ENCODE results near the gene MYEF2. TPM values are rescaled to one million over a fixed set of nuclear protein-coding genes. Genes with fewer than 3 reads are reported as not detected.

MYEF2 gene
- polyA plus RNA-seq, 3 donors: 0.37 TPM; not detected in 2

DNA sequence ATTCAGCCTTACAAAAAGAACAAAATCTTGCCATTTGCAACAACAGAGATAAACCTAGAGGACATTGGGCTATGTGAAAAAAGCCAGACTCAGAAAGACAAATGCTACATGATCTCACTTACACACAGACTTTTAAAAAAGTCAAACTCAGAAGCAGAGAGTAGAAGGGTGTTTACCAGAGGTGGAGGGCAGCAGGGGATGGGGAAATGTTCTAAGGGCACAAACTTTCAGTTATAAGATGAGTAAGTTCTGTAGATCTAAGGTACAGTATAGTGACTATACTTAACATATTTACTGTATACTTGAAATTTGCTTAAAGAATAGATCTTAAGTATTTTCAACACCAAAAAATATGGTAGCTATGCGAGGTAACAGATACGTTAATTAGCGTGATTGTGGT, 3.0 kb downstream of the MYEF2 start:
- Mint-ChIP-seq H3K27ac (no peak overlapping the region), H3K4me3 (no peak overlapping the region), H3K9me3 (peaks cover 0 to 10% (median 5%) of the 10 kb centered on the region in 7 donors), H3K36me3 (peaks cover 0 to 3% of the 10 kb centered on the region in 2 donors), H3K27me3 (ENCODE audit: low read depth in 3 of 3) (peaks cover 20 to 29% (median 24%) of the 10 kb centered on the region in 3 donors), H3K4me1 (peaks cover 7% of the 10 kb centered on the region)
- Histone ChIP-seq H3K79me2 (ENCODE audit: insufficient read depth, low read length) (no peaks in the 10 kb centered on the region), H3K4me3 (replicated peaks in 1 of 3; ENCODE audit: low read depth in 2 of 3, low read length in 3 of 3) (no peak overlapping the region), H3K27ac (ENCODE audit: low read depth in 1 of 2, low read length in 2 of 2) (no peak overlapping the region), H3K9me3 (replicated peaks in 1 of 2; ENCODE audit: control insufficient read depth in 1 of 2, insufficient read depth in 1 of 2, low read length in 2 of 2) (peaks cover 0 to 6% of the 10 kb centered on the region in 2 donors), H4K20me1 (ENCODE audit: insufficient read depth, low read length) (no peaks in the 10 kb centered on the region), H3K36me3 (replicated peaks in 1 of 2; ENCODE audit: control insufficient read depth in 1 of 2, insufficient read depth in 2 of 2, low read length in 2 of 2) (no peaks in the 10 kb centered on the region), H3K4me1 (ENCODE audit: control insufficient read depth in 1 of 2, insufficient read depth in 2 of 2, low read length in 2 of 2) (peaks cover 4 to 13% of the 10 kb centered on the region in 2 donors), H2AFZ (ENCODE audit: insufficient read depth, low read depth, low read length, poor library complexity, severe bottlenecking) (no peak overlapping the region), H3K27me3 (ENCODE audit: control insufficient read depth in 2 of 2, insufficient read depth in 2 of 2, low read length in 2 of 2) (peaks cover 25 to 26% of the 10 kb centered on the region in 2 donors), H3K9ac (ENCODE audit: insufficient read depth, low read length, poor library complexity, severe bottlenecking) (no peak overlapping the region), H3K4me2 (replicated peaks; ENCODE audit: extremely low read depth, low read length, poor library complexity, severe bottlenecking) (no peak overlapping the region)
- TF ChIP-seq, protein P1, sequence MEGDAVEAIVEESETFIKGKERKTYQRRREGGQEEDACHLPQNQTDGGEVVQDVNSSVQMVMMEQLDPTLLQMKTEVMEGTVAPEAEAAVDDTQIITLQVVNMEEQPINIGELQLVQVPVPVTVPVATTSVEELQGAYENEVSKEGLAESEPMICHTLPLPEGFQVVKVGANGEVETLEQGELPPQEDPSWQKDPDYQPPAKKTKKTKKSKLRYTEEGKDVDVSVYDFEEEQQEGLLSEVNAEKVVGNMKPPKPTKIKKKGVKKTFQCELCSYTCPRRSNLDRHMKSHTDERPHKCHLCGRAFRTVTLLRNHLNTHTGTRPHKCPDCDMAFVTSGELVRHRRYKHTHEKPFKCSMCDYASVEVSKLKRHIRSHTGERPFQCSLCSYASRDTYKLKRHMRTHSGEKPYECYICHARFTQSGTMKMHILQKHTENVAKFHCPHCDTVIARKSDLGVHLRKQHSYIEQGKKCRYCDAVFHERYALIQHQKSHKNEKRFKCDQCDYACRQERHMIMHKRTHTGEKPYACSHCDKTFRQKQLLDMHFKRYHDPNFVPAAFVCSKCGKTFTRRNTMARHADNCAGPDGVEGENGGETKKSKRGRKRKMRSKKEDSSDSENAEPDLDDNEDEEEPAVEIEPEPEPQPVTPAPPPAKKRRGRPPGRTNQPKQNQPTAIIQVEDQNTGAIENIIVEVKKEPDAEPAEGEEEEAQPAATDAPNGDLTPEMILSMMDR (IDR thresholded peaks at IDR 0.05): no peak
- WGBS (ENCODE audit: insufficient coverage): no CpG with 5 or more reads among the region's 3 CpGs
- no peak for DNase-seq
- intact Hi-C loops (cut with micrococcal nuclease): no loop called here

DNA sequence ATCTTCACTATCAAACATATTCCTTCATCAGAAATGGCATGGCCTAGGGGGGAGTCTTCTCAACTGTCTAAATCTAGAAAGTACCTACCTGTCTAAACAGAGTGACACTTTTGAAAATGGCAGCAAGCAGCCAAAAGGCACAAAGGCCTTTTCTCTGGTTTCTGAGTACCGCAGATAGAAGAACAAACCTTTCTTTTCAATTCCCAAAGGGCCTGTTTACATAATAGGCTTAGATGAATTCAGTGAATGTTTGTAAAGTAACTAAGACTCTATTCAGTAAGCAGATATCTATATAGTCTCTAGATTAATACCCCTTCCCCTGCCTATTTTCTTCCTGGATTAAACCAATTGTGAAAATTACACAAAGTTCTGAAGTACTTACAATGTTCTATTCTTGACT, 7.1 kb downstream of the MYEF2 start:
- Histone ChIP-seq H3K27me3 (ENCODE audit: control insufficient read depth in 2 of 2, insufficient read depth in 2 of 2, low read length in 2 of 2) (no peaks in the 10 kb centered on the region), H3K27ac (ENCODE audit: low read depth in 1 of 2, low read length in 2 of 2) (no peak overlapping the region), H3K4me2 (replicated peaks; ENCODE audit: extremely low read depth, low read length, poor library complexity, severe bottlenecking) (no peak overlapping the region), H2AFZ (ENCODE audit: insufficient read depth, low read depth, low read length, poor library complexity, severe bottlenecking) (no peak overlapping the region), H3K36me3 (replicated peaks in 1 of 2; ENCODE audit: control insufficient read depth in 1 of 2, insufficient read depth in 2 of 2, low read length in 2 of 2) (no peaks in the 10 kb centered on the region), H3K9ac (ENCODE audit: insufficient read depth, low read length, poor library complexity, severe bottlenecking) (no peak overlapping the region), H3K79me2 (ENCODE audit: insufficient read depth, low read length) (no peaks in the 10 kb centered on the region), H4K20me1 (ENCODE audit: insufficient read depth, low read length) (no peaks in the 10 kb centered on the region), H3K4me3 (replicated peaks in 1 of 3; ENCODE audit: low read depth in 2 of 3, low read length in 3 of 3) (no peak overlapping the region), H3K4me1 (ENCODE audit: control insufficient read depth in 1 of 2, insufficient read depth in 2 of 2, low read length in 2 of 2) (no peaks in the 10 kb centered on the region), H3K9me3 (replicated peaks in 1 of 2; ENCODE audit: control insufficient read depth in 1 of 2, insufficient read depth in 1 of 2, low read length in 2 of 2) (no peaks in the 10 kb centered on the region)
- Mint-ChIP-seq H3K4me3 (no peak overlapping the region), H3K36me3 (no peaks in the 10 kb centered on the region), H3K4me1 (no peaks in the 10 kb centered on the region), H3K27ac (no peak overlapping the region), H3K27me3 (ENCODE audit: low read depth in 3 of 3) (no peaks in the 10 kb centered on the region), H3K9me3 (peaks cover 0 to 10% (median 5%) of the 10 kb centered on the region in 7 donors)
- DNase-seq: no peak
- intact Hi-C loops (cut with micrococcal nuclease): no loop called here
- no CpG with 5 or more reads among the region's 1 CpG for WGBS (ENCODE audit: insufficient coverage)
- TF ChIP-seq, protein P1 (IDR thresholded peaks at IDR 0.05): no peak
